NCI-H460 (cell line): ENCODE data around the gene ZIC5. TPM values are rescaled to one million over a fixed set of nuclear protein-coding genes. Genes with fewer than 3 reads are reported as not detected.
"Not testable (repeated sequence)": the region's sequence is repeated elsewhere in the genome, so short reads cannot be mapped to it uniquely, and the experiment has no call there.

Source experiments
- DNase-seq: peaks from one replicate; pipeline ENCODE4 v3.0.0-alpha.2; 2016; ENCODE audit warnings: low read depth; ENCODE audit errors: extremely low read depth
- total RNA-seq: library from RNA; depleted of rRNA; stranded (reverse); fragments of >200 nt; shearing (Covaris generic); gene quantifications from 2 replicates; pipeline ENCODE4 v1.2.3, GENCODE V29; 2014; rRNA removed

ZIC5 gene
- total RNA-seq, 1 experiment from 2014 or later: 4.9 TPM

DNA sequence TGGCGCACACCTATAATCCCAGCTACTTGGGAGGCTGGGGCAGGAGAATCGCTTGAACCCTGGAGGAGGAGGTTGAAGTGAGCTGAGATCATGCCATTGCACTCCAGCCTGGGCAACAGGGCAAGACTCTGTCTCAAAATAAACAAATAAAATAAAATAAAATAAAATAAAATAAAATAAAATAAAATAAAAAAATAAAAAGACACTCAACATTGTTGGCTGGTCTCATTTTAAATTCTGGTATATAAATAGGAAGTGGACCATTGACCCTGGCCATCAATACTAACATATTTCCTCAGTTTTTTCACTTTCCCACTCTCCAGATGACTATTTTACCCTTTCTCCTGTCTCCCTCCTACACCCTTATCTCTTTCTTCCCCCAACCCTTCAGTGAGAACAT lies 26.1 kb downstream of the ZIC5 start:
- not testable (repeated sequence) for DNase-seq

GRCh38 chr13:99944606-99945005 lies 27.0 kb downstream of the ZIC5 start:
- no peak for DNase-seq

DNA sequence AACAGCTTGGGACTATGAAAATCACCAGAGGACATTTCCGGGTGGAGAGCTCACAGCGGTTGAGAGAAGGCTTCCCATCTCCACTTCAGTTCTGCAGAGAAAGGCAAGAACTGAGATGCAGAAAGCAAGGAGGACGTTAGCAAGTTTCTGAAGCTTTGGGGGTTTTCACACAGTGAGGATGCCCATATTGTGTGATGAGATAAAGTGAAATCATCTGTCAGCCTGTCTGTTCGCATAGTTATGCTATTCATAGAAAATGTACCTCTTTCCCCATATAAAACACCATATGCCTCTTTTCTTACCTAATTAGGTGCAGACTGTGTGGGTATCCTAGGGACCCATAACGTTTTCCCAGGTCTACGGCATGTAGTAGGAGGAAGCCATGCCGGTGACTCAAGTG lies 27.5 kb downstream of the ZIC5 start:
- no peak for DNase-seq

DNA sequence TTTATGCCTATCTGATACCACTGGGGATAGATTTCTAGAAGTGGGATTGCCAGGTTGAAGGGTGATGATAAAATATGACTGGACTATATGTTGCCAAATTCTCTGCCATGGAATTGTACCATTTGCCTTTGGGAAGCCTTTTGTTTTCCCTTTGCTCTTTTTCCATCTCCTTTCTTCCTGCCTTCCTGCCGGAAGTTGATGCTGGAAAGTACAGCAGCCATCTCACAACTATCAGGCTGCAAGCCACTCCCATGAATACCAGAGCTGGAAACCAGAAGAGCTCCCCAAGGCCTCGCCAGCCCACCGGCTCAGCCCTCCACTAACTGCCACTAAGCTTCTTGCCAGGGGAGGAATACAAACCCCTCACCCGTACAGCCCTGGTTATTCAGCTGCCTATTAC lies 29.7 kb downstream of the ZIC5 start:
- DNase-seq: no peak

- DNase-seq: no peak
These were observed 30.5 kb downstream of the ZIC5 start for GRCh38 chr13:99941086-99941485.

DNA sequence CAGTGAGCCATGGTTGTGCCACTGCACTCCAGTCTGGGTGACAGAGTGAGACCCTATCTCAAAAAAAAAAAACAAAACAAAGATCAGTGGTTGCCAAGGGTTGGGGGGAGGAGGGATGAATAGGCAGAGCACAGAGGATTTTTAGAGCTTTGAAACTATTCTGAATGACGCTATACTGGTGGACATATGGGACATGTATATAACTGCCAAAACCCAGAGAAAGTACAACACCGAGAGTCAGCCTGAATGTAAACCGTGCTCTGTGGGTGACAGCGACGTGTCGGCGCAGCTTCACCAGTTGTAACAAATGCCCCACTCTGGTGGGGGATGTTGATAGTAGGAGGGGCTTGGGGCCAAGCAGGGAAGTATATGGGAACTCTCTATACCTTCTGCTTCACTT lies 32.9 kb downstream of the ZIC5 start:
- no peak for DNase-seq

DNA sequence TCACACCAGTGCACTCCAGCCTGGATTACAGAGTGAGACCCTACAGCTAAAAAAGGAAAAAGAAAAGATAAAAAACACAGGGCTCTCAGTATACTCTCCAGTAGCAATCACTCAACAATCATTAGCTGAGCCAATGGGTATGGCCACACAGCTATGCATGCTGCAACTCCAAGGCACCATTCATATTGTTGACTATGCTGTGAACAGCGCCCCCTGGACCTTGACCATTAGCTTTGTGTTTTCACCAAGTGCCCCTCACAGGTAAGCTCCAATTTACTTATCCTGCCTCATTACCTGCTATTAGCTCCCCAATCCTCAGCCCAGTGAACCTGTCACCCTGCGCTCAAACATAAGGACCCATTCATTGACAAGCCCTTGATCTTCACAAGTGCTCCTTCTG lies 35.8 kb downstream of the ZIC5 start:
- no peak for DNase-seq

GRCh38 chr13:99932912-99933311 lies 38.7 kb downstream of the ZIC5 start:
- DNase-seq: no peak

DNA sequence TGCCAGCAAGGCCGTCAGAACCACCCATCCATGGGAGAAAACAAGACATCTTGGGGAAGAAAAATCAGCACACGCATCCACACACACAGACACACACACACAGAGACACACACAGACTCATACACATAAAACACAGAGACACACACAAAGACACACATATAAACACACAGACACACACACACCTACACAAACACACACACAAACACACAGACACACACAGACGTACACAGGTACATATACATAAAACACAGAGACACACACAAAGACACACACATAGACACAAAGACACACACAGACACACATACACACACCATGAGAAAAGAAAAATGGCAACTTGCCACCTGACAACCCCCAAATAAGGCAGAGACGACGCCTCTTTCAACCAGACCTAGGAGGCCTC lies 40.6 kb downstream of the ZIC5 start:
- no peak for DNase-seq

DNA sequence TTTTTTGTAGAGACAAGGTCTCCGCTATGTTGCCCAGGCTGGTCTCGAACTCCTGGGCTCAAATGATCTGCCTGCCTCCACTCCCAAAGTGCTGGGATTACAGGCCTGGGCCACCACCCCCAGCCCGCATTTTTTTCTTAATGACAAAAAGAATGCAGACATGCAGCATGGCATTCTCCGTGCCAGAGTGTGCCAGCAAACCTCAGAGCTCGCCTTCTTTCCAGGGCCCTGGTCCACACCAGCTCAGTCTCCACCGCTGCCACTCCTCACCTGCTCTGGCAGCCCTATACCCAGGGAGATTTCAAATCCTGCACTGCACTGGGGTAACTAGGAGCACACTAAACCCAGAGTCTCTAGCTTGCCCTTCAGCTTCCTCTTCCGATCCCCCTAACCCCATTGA lies 41.7 kb downstream of the ZIC5 start:
- DNase-seq: no peak

DNA sequence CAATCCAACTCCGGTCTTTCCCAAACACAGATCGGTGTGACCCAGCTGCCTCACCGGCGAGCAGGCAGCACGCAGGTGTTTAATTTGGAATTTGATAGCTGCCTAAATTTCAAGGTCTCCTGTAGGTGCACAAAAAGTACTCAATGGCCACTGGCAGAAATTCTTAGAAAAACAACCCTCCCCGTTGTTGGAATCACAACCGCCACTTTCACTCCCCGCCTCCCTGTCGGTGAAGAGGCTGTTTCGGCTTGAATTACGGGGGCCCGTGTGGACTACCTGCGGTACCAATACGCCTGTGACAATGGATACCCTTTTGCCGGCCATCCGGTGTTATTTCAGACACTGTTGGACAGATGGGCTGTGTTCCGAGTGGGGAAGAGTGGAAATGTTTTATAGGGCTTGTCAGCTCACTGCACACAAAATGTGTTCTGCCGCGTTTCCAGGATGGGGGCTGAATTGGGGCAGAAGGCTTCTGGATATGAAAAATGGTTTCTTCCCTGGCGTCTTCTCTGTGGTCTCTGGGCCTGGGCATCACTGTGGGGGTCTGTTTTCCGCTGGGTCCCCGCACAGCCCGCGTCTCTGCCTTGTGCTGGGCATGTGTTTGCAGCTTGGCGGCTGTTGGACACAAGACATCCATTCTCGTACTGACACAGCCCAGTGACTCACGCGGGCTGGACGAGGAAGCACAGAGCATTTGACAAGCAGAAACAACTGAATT lies 45.4 kb downstream of the ZIC5 start:
- DNase-seq: peak; percentile 4

DNA sequence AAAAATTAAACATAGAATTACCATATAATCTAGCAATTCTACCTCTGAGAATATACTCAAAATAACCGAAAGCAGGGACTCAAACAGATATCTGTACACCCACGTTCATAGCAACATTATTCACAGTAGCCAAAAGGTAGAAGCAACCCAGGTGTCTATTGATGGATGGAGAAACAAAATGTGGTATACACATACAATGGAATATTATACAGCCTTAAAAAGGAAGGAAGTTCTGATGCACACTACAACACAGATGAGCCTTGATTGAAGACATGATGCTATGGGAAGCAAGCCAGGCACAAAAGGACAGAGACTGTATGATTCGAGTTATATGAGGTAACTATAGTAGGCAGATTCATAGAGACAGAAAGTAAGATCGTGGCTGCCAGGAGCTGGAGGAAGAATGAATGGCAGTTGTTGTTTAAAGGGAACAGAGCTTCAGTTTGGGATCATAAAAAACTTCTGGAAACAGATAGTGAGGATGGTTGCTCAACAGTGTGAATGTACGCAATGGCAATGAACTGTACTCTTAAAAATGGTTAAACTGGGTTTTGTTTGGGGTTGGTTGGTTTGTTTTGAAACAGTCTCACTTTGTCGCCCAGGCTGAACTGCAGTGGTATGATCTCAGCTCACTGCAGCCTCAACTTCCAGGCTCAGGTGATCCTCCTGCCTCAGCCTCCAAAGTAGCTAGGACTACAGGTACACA lies 47.5 kb downstream of the ZIC5 start:
- DNase-seq: no peak

DNA sequence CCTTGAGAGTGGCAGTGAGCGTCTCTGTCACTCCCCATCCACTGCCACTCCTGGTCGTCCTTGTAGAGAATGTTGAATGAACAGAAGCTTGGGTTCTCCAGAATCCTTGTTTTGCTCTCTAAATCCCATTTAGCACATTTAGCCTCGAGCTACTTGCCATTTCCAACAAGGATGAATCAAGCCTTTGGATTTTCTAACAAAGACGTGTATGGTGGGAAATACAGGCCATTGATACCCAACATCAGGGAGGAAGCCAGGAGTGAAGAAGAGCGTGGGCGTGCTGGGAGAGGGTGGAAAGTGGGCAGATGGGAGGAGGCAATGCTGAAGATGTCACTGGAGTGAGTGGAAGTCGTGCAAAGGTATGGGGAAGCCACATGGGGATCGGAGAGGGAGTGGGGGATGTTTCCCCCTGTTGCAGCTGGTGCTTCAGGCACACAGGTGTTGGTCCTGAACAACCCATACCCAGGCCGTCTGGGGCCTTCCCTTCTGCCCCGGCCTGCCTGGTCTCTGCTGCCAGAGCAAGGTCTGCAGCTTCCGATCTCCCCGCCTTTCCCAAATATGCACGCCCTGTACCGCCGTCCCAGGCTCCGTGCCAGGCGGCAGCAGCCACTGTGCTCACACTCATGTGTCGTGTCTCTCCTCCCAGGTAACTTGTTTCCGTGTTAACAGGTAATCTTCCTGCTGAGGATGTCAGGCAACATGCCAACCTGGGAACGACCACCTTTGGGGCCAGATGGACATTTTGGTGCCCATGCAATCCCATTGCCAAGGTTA lies 48.7 kb downstream of the ZIC5 start:
- no peak for DNase-seq

DNA sequence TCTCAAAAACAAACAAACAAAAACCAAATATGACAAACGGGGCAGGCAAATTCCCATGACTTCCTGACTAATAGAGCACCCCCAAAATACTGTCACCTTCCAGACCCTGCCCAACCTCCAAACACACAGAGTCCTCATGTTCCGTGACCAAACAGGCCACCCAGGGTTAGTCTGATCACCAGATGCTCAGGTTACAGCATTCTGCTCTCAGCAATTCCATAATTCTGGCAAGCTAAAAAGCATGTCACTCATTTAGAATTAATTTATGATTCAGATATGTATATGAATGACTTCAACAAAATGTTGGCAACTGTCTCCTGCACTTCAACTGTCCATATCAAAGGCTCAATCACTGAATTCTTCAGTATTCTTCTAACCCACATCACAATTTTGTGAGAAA lies 52.4 kb downstream of the ZIC5 start:
- DNase-seq: no peak

GRCh38 chr13:99916366-99917103 lies 55.0 kb downstream of the ZIC5 start:
- DNase-seq: peak; percentile 70

GRCh38 chr13:99913167-99913566 lies 58.4 kb downstream of the ZIC5 start:
- no peak for DNase-seq

Other genes starting within 250 kb of the ZIC5 start
- gene ZIC2, start 10.0 kb upstream of the ZIC5 start, total RNA-seq: 4.2 and 4.4 TPM in 2 replicates
- 8.5 and 15.7 TPM in 2 replicates for gene PCCA, start 117.3 kb upstream of the ZIC5 start, total RNA-seq